Measurements from ENCODE around the gene ALDH1A2.

DNA sequence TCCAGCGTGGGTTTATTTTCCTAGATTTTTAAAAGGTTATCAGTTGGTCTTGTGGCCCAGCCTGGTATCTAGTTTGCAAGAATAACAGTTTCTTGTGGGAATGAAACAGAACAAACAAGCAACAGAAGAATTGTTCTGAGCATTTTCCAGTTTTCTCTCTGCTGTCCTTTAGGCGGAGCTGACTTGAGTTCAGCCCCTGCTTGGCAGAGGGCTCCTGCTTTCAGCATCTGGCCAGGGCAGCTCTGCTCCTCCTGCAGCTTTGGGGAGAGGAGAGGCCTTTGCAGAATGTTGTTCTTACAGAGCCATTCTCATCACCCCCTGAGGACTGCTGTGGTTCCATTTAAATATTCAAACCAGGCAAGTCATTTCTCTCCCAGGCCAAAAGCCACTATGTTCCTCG, 117.7 kb downstream of the ALDH1A2 start:
- TF ChIP-seq, protein P1, sequence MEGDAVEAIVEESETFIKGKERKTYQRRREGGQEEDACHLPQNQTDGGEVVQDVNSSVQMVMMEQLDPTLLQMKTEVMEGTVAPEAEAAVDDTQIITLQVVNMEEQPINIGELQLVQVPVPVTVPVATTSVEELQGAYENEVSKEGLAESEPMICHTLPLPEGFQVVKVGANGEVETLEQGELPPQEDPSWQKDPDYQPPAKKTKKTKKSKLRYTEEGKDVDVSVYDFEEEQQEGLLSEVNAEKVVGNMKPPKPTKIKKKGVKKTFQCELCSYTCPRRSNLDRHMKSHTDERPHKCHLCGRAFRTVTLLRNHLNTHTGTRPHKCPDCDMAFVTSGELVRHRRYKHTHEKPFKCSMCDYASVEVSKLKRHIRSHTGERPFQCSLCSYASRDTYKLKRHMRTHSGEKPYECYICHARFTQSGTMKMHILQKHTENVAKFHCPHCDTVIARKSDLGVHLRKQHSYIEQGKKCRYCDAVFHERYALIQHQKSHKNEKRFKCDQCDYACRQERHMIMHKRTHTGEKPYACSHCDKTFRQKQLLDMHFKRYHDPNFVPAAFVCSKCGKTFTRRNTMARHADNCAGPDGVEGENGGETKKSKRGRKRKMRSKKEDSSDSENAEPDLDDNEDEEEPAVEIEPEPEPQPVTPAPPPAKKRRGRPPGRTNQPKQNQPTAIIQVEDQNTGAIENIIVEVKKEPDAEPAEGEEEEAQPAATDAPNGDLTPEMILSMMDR (IDR thresholded peaks at IDR 0.05): no peak
- TF ChIP-seq EP300 (IDR thresholded peaks at IDR 0.05): no peak
